Measurements from ENCODE around the gene MAP1B. TPM values are rescaled to one million over a fixed set of nuclear protein-coding genes. Genes with fewer than 3 reads are reported as not detected.

Gene MAP1B
- total RNA-seq, 2 donors from 2014 or later: 87.9 to 93.3 TPM

DNA sequence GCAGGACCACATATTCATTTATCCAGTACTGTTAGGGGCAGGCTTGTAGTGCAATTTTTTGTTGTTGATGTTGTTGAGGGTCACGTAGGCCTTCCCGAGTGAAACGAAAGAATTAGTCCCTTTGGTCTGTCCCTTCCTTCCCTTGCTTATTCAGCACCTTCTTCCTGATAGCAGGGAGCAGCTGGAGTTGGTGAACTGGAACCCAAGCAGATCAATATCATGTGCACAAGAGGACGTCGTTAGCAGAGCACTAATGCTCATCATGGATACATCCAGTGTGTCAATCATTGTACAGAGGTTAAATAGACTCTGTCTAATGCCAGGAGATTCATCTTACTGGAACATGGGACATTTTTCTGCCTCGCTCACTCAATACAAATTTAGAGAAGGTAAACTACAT is 33.0 kb upstream of the MAP1B start:
- 95 to 96% methylated on average over 5 to 6 of the region's 6 CpGs for WGBS, 2 experiments (ENCODE audit: insufficient coverage in 1 of 2, insufficient read length in 1 of 2)
- Mint-ChIP-seq H3K27me3 (ENCODE audit: insufficient read depth) (no peaks in the 10 kb centered on the region), H3K36me3 (ENCODE audit: low read depth) (no peaks in the 10 kb centered on the region)

DNA sequence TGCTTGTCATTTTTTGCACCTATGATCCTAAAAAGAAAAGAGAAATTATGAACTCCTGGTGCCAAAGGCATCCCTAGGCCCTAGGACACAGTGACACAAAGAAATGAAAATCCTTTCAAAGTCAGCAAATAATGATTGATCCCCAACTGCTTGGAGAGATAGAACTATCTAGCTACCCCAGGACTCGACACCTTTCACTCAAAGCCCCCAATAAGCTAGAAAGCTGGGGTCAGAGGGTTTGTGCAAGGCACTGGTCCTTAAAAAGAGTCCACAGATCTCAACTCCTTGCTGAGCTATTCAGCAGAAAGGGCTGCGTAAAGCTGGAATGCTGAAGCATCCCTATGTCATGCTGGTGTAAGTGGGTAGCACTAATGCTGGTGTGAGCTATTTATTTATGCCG is 31.8 kb upstream of the MAP1B start:
- Histone ChIP-seq H3K27ac (ENCODE audit: low read depth, low read length) (no peak overlapping the region), H3K9ac (ENCODE audit: extremely low read depth, low read length, poor library complexity, severe bottlenecking) (no peak overlapping the region), H3K27me3 (ENCODE audit: control insufficient read depth, insufficient read depth, low read length, poor library complexity, severe bottlenecking) (no peaks in the 10 kb centered on the region), H3K9me3 (ENCODE audit: control insufficient read depth, low read length) (no peaks in the 10 kb centered on the region), H3K36me3 (ENCODE audit: control insufficient read depth, insufficient read depth, low read length) (no peaks in the 10 kb centered on the region), H3K4me1 (ENCODE audit: control insufficient read depth, insufficient read depth, low read length) (peaks cover 5% of the 10 kb centered on the region), H3K4me3 (ENCODE audit: low read length) (no peak overlapping the region)
- no peak overlapping the region for H3K4me3 Mint-ChIP-seq
- H3K4me1 Mint-ChIP-seq: peaks cover 15% of the 10 kb centered on the region
- no peaks in the 10 kb centered on the region for H3K27me3 Mint-ChIP-seq (ENCODE audit: insufficient read depth)
- 83 to 90% methylated on average over 1 to 3 of the region's 3 CpGs for WGBS, 2 experiments (ENCODE audit: insufficient coverage in 1 of 2, insufficient read length in 1 of 2)
- no peak for DNase-seq
- no peaks in the 10 kb centered on the region for H3K36me3 Mint-ChIP-seq (ENCODE audit: low read depth)
- TF ChIP-seq, protein P1, sequence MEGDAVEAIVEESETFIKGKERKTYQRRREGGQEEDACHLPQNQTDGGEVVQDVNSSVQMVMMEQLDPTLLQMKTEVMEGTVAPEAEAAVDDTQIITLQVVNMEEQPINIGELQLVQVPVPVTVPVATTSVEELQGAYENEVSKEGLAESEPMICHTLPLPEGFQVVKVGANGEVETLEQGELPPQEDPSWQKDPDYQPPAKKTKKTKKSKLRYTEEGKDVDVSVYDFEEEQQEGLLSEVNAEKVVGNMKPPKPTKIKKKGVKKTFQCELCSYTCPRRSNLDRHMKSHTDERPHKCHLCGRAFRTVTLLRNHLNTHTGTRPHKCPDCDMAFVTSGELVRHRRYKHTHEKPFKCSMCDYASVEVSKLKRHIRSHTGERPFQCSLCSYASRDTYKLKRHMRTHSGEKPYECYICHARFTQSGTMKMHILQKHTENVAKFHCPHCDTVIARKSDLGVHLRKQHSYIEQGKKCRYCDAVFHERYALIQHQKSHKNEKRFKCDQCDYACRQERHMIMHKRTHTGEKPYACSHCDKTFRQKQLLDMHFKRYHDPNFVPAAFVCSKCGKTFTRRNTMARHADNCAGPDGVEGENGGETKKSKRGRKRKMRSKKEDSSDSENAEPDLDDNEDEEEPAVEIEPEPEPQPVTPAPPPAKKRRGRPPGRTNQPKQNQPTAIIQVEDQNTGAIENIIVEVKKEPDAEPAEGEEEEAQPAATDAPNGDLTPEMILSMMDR (conservative IDR thresholded peaks at IDR 0.05): no peak
- no peak overlapping the region for H3K27ac Mint-ChIP-seq
- H3K9me3 Mint-ChIP-seq: no peaks in the 10 kb centered on the region

More for the DNA sequence above, 33.0 kb upstream of the MAP1B start:
- DNase-seq: no peak
- H3K4me3 ChIP-seq (ENCODE audit: low read length): no peak overlapping the region
- H3K9me3 Mint-ChIP-seq: no peaks in the 10 kb centered on the region
- no peaks in the 10 kb centered on the region for H3K9me3 ChIP-seq (ENCODE audit: control insufficient read depth, low read length)
- TF ChIP-seq, protein P1 (conservative IDR thresholded peaks at IDR 0.05): no peak
- H3K27me3 ChIP-seq (ENCODE audit: control insufficient read depth, insufficient read depth, low read length, poor library complexity, severe bottlenecking): no peaks in the 10 kb centered on the region
- H3K27ac Mint-ChIP-seq: no peak overlapping the region
- H3K36me3 ChIP-seq (ENCODE audit: control insufficient read depth, insufficient read depth, low read length): no peaks in the 10 kb centered on the region
- no peak overlapping the region for H3K27ac ChIP-seq (ENCODE audit: low read depth, low read length)
- peaks cover 14% of the 10 kb centered on the region for H3K4me1 Mint-ChIP-seq
- H3K4me1 ChIP-seq (ENCODE audit: control insufficient read depth, insufficient read depth, low read length): peaks cover 5% of the 10 kb centered on the region
- H3K9ac ChIP-seq (ENCODE audit: extremely low read depth, low read length, poor library complexity, severe bottlenecking): no peak overlapping the region
- H3K4me3 Mint-ChIP-seq: no peak overlapping the region

DNA sequence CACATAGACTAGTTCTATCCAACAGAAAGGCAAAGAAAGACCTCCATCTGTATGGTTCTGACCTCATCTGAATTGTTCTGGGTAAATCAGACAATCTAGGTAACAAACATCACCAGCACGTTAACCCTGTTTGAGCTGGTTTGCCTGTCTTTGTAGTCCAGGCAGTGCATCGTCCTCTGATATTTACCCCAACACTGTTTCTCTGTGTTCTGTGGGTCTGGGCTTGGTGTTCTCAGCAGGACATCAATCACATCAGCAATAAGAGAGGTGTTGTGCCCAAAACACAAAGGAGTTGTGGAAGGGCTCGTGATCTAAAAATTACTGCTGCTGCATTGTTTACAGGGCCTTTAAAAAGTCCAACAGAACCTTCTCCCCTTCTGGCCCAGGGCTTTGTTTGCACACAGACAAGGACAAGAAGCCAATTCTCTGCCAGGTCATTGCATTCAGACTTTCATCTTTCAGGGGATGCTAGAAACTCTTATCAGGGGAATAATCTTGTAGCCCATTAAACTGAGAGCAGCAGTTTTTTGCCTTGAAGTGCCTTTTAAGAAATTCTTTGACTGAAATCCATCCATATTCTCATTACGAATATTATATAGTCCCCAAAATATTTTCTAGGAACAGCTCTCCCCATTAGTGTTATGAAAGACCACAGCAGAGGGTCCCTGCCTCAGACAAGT is 30.5 kb upstream of the MAP1B start:
- Mint-ChIP-seq H3K27ac (no peak overlapping the region), H3K9me3 (no peaks in the 10 kb centered on the region), H3K27me3 (ENCODE audit: insufficient read depth) (no peaks in the 10 kb centered on the region), H3K4me1 (peaks cover 12% of the 10 kb centered on the region), H3K36me3 (ENCODE audit: low read depth) (no peaks in the 10 kb centered on the region), H3K4me3 (no peak overlapping the region)
- Histone ChIP-seq H3K9me3 (ENCODE audit: control insufficient read depth, low read length) (no peaks in the 10 kb centered on the region), H3K9ac (ENCODE audit: extremely low read depth, low read length, poor library complexity, severe bottlenecking) (no peak overlapping the region), H3K4me3 (ENCODE audit: low read length) (no peak overlapping the region), H3K36me3 (ENCODE audit: control insufficient read depth, insufficient read depth, low read length) (no peaks in the 10 kb centered on the region), H3K27ac (ENCODE audit: low read depth, low read length) (no peak overlapping the region), H3K4me1 (ENCODE audit: control insufficient read depth, insufficient read depth, low read length) (peaks cover 5% of the 10 kb centered on the region), H3K27me3 (ENCODE audit: control insufficient read depth, insufficient read depth, low read length, poor library complexity, severe bottlenecking) (no peaks in the 10 kb centered on the region)
- WGBS, 2 experiments (ENCODE audit: insufficient coverage in 1 of 2, insufficient read length in 1 of 2): 86 to 100% methylated on average over 1 to 4 of the region's 4 CpGs
- TF ChIP-seq, protein P1 (conservative IDR thresholded peaks at IDR 0.05): no peak
- no peak for DNase-seq
